HG02610 (cell line): Measurements from ENCODE around the gene UACA.
A peak's percentile ranks its signal among the peaks of the same experiment; 100 is the strongest.
"Not testable (repeated sequence)": the region's sequence is repeated elsewhere in the genome, so short reads cannot be mapped to it uniquely, and the experiment has no call there.

ENCODE experiments used
- ATAC-seq: cut with Tn5 transposase; IDR thresholded peaks from one replicate; pipeline ENCODE4 v1.9.1; 2021; ENCODE audit warnings: mild to moderate bottlenecking, moderate library complexity; ENCODE audit not compliant: unreplicated experiment

The UACA gene

GRCh38 chr15:70763120-70763949 is at the start of gene UACA:
Gene UACA (minus strand): TSS chr15:70763558. CDS start chr15:70763407, 151 bp downstream.
- peak; percentile 92 for ATAC-seq

GRCh38 chr15:70812827-70813364 is 49.5 kb upstream of the UACA start:
- ATAC-seq: no peak

- ATAC-seq: no peak
Measured at GRCh38 chr15:70810916-70811578, 47.7 kb upstream of the UACA start.

GRCh38 chr15:70806992-70807712 is 43.8 kb upstream of the UACA start:
- no peak for ATAC-seq

GRCh38 chr15:70804388-70804787 is 41.0 kb upstream of the UACA start:
- not testable (repeated sequence) for ATAC-seq

GRCh38 chr15:70802629-70803028 is 39.3 kb upstream of the UACA start:
- ATAC-seq: no peak

- ATAC-seq: no peak
Measured at GRCh38 chr15:70801109-70801508, 37.8 kb upstream of the UACA start.

- ATAC-seq: no peak
Measured at GRCh38 chr15:70799667-70800450, 36.5 kb upstream of the UACA start.

GRCh38 chr15:70797464-70797863 is 34.1 kb upstream of the UACA start:
- no peak for ATAC-seq

GRCh38 chr15:70796516-70797310 is 33.4 kb upstream of the UACA start:
- ATAC-seq: no peak

GRCh38 chr15:70795311-70795665 is 31.9 kb upstream of the UACA start:
- no peak for ATAC-seq

- no peak for ATAC-seq
Measured at GRCh38 chr15:70794596-70795310, 31.4 kb upstream of the UACA start.

- no peak for ATAC-seq
Measured at GRCh38 chr15:70793694-70794093, 30.3 kb upstream of the UACA start.

- no peak for ATAC-seq
Measured at GRCh38 chr15:70792171-70792573, 28.8 kb upstream of the UACA start.

GRCh38 chr15:70791259-70791658 is 27.9 kb upstream of the UACA start:
- no peak for ATAC-seq

- no peak for ATAC-seq
Measured at GRCh38 chr15:70789213-70789612, 25.9 kb upstream of the UACA start.

- ATAC-seq: no peak
Measured at GRCh38 chr15:70788114-70789049, 25.0 kb upstream of the UACA start.

GRCh38 chr15:70786996-70787395 is 23.6 kb upstream of the UACA start:
- ATAC-seq: no peak
